Subcutaneous adipose tissue (tissue), 4 donors: Measurements from ENCODE around the gene MYO1A. TPM values are rescaled to one million over a fixed set of nuclear protein-coding genes. Genes with fewer than 3 reads are reported as not detected.

Source experiments
- CTCF ChIP-seq: fragments of 450-650 bp; IDR thresholded peaks from one replicate; pipeline ENCODE4 v1.5.1; 2016; ENCODE audit warnings: low read depth, mild to moderate bottlenecking, control low read depth, antibody characterized with exemption, moderate library complexity
- total RNA-seq, 4 donors: library from RNA; depleted of rRNA; stranded (reverse); fragments of >200 nt; gene quantifications; one replicate each; pipeline ENCODE4 v1.1.0, GENCODE V29; 2016

The MYO1A gene
- total RNA-seq, 4 donors from 2014 or later = 0.33 to 1.1 (median 0.51) TPM; not detected in 1

DNA sequence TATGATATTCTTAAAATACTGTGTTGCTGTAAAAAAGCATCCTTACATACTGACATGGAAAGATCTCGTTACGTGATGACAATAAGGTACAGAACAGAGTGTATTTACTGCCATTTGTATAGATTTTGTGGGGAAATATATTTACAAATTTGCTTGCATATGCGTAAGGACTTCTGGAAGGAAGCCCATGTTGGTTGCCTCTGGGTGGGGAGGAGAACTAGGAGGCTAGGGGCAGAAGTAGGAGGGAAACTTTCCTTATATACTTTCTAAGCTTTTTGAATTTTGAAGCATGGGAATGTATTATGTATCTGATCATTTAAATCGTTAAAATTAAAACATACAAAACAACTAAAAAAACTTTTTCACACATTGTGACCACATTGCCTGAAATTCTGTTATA, 9.7 kb downstream of the MYO1A start:
- no peak for TF ChIP-seq CTCF

- TF ChIP-seq CTCF = no peak
Measured at GRCh38 chr12:57039016-57039798, 10.7 kb downstream of the MYO1A start.

DNA sequence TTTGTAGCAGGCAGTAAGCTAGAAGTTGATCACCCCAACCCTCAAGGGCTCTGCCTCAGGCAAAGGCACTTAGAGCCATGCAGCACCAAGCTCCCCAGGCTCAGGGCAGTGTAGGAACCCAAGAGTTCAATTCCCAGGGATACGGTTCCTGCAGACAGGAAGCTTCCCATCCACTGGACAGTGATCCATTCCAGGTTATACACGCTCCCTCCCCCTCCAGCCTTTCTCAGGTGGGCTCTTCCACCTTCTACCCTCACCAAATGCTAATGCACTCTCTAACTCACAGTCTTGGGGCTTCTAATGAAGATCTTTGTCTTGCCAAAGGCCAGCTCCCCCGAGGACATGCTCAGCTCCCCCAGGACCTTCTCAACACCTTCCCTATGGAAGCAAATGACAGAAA, 12.7 kb downstream of the MYO1A start:
- no peak for TF ChIP-seq CTCF

- no peak for TF ChIP-seq CTCF
Measured at GRCh38 chr12:57033431-57033830, 16.5 kb downstream of the MYO1A start.

GRCh38 chr12:57031789-57032188, 18.1 kb downstream of the MYO1A start:
- TF ChIP-seq CTCF = no peak

GRCh38 chr12:57031138-57031725, 18.7 kb downstream of the MYO1A start:
- TF ChIP-seq CTCF = no peak

DNA sequence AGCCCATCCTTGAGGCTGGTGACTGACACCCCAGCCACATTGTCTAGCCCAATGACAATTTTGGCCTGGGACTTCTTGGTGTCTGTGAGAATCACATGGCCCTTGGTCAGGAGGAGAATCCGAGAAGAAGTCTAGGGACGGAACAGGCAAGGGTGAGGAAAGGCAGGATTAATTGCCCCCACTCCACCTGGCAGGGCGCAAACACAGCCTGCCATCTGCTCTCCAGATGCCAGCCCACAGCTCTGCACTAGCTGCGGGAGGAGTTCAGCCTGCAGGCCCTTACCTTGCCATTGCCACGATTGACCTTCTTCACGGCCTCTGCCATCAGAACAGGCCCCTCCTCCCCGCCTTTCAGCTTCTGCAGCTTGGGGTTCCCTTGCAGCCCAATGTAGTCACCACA, 20.5 kb downstream of the MYO1A start:
- TF ChIP-seq CTCF = no peak
